GM19240 (cell line): ENCODE data around the gene DNM1L.

Experiments
- DNase-seq: peaks from one replicate; pipeline ENCODE4 v3.0.0; 2011; ENCODE audit warnings: low spot score; ENCODE audit not compliant: insufficient read length

DNM1L gene

GRCh38 chr12:32755654-32756475, 76.8 kb downstream of the DNM1L start, which contains the start of gene YARS2:
YARS2 (minus strand) TSS chr12:32755897; CDS start chr12:32755874, 23 bp downstream.
- peak; percentile 26 for DNase-seq

- no peak for DNase-seq
Measured at GRCh38 chr12:32756476-32757066, 77.5 kb downstream of the DNM1L start.

- no peak for DNase-seq
Measured at GRCh38 chr12:32757157-32757556, 78.1 kb downstream of the DNM1L start.

- DNase-seq: no peak
Measured at GRCh38 chr12:32761716-32762115, 82.6 kb downstream of the DNM1L start.

GRCh38 chr12:32765906-32766305, 86.8 kb downstream of the DNM1L start:
- DNase-seq: no peak

GRCh38 chr12:32768518-32768917, 89.4 kb downstream of the DNM1L start:
- no peak for DNase-seq

- DNase-seq: no peak
Measured at GRCh38 chr12:32770141-32770540, 91.0 kb downstream of the DNM1L start.

- no peak for DNase-seq
Measured at GRCh38 chr12:32773691-32774090, 94.6 kb downstream of the DNM1L start.

GRCh38 chr12:32776258-32776657, 97.2 kb downstream of the DNM1L start:
- DNase-seq: no peak

- DNase-seq: no peak
Measured at GRCh38 chr12:32777159-32777558, 98.1 kb downstream of the DNM1L start.

- DNase-seq: no peak
Measured at GRCh38 chr12:32777691-32778175, 98.6 kb downstream of the DNM1L start.

- DNase-seq: no peak
Measured at GRCh38 chr12:32780071-32780470, 101.0 kb downstream of the DNM1L start.

- no peak for DNase-seq
Measured at GRCh38 chr12:32783029-32783428, 103.9 kb downstream of the DNM1L start.

- no peak for DNase-seq
Measured at GRCh38 chr12:32785557-32785956, 106.5 kb downstream of the DNM1L start.

GRCh38 chr12:32788405-32788804, 109.3 kb downstream of the DNM1L start:
- DNase-seq: no peak

- no peak for DNase-seq
Measured at GRCh38 chr12:32789446-32789845, 110.3 kb downstream of the DNM1L start.

GRCh38 chr12:32789916-32790315, 110.8 kb downstream of the DNM1L start:
- no peak for DNase-seq

- no peak for DNase-seq
Measured at GRCh38 chr12:32794281-32794680, 115.2 kb downstream of the DNM1L start.
